ENCODE results near the gene TSPAN9.

DNA sequence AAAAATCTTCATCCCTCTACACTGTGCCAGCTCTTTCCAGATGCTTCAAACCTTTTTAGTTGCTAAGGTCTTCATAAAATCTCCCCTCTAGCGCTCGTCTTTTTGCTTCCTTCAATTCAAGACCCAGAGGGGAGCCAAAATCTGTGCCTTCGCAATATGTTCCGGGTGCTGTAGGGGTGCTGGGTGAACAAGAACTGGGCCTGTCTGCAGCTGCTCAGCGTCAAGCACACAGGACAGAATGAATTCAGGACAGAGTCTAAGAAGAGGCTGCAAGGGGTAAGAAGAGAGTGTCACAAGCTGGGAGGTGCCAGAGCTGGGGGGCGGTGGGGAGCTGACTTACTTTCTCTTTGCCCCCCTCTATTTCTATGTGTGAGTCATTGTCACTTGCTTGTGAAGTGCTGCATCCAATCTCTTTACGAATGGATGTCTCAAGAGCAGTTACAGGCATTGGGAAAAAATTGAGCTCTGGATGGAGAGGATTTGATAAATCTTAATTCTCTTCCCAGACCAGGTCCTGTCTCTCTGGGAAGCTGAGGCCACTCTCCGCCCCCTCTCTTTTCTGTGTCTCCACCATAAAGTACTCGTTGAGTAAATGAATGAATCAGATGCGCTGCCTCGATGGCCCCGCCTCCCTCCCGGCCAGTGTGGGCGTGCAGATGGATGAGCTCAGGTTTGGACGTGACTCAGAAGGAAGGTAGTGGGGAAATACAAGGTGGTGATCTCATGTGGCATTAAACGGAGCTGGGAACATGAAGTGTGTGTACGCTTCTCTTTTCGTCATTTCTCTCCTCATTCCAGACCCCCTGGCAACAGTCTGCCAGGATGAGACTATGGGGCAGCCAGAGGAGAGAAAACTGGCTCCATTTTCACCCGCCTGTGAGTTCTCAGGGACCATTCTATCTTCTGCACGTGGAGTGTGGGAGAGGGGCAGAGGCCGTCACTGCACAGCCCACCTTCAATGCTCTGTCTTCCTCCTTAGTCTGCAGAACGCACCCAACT lies 91.3 kb downstream of the TSPAN9 start:
- no peak for TF ChIP-seq POLR2AphosphoS5 (IDR thresholded peaks at IDR 0.05; ENCODE audit: borderline replicate concordance, low read depth, low read length)
- no peak for TF ChIP-seq EZH2 (IDR thresholded peaks at IDR 0.05)

Data from SK-N-MC (cell line).